ENCODE data around the gene SP2. TPM values are rescaled to one million over a fixed set of nuclear protein-coding genes. Genes with fewer than 3 reads are reported as not detected.

SP2 gene
- total and polyA plus RNA-seq, 2 donors from 2014 or later = 9.0 to 23.6 TPM

DNA sequence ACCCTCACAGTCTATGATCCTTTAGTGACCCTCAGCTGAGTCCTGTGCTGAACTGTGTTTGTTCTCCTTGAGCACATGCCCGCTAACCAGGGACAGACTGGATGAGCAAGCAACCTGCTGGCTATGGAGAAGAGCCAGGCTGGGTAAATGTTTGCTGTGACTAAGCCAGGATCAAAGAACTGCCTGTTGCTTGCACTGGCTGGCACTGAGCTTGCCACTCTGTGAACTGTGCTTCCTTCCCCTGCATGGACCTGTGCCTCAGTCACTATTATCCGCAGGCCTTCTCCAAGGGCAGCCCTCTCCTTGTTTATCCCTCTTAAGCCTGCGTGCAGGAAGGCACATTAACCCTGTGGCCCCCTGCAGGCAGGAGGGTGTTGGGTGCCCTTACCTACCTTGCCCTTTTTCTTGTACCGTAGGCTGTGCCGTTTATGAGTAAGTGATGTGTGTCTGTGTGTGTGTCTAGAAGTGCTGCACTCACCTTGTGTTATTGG, 52.7 kb downstream of the SP2 start:
- H3K9ac ChIP-seq (ENCODE audit: low read length in 3 of 3) = peak overlapping the region in 2 of 3 donors; percentile 37 to 56
- peaks cover 2 to 9% (median 6%) of the 10 kb centered on the region in 3 donors for H3K36me3 ChIP-seq (ENCODE audit: control insufficient read depth in 2 of 3, insufficient read depth in 3 of 3, low read length in 3 of 3)
- peak overlapping the region; percentile 2 to 43 (median 9) for H3K4me3 ChIP-seq (ENCODE audit: low read length in 3 of 3)
- intact Hi-C loops (cut with DNase I) = no loop called here
- H3K9me3 ChIP-seq (ENCODE audit: control insufficient read depth in 2 of 3, insufficient read depth in 1 of 3, low read length in 3 of 3) = no peaks in the 10 kb centered on the region
- no peaks in the 10 kb centered on the region for H3K27me3 ChIP-seq (ENCODE audit: control insufficient read depth, insufficient read depth, low read length)
- DNase-seq = no peak
- H3K27ac ChIP-seq (ENCODE audit: low read depth in 2 of 2, low read length in 2 of 2) = peak overlapping the region; percentile 87 to 97
- peaks cover 2 to 68% (median 36%) of the 10 kb centered on the region in 3 donors for H3K4me1 ChIP-seq (ENCODE audit: control insufficient read depth in 2 of 3, insufficient read depth in 2 of 3, low read depth in 1 of 3, low read length in 3 of 3)
- TF ChIP-seq, protein P1, sequence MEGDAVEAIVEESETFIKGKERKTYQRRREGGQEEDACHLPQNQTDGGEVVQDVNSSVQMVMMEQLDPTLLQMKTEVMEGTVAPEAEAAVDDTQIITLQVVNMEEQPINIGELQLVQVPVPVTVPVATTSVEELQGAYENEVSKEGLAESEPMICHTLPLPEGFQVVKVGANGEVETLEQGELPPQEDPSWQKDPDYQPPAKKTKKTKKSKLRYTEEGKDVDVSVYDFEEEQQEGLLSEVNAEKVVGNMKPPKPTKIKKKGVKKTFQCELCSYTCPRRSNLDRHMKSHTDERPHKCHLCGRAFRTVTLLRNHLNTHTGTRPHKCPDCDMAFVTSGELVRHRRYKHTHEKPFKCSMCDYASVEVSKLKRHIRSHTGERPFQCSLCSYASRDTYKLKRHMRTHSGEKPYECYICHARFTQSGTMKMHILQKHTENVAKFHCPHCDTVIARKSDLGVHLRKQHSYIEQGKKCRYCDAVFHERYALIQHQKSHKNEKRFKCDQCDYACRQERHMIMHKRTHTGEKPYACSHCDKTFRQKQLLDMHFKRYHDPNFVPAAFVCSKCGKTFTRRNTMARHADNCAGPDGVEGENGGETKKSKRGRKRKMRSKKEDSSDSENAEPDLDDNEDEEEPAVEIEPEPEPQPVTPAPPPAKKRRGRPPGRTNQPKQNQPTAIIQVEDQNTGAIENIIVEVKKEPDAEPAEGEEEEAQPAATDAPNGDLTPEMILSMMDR (IDR thresholded peaks at IDR 0.05; ENCODE audit: borderline replicate concordance, extremely low read depth, insufficient read depth) = no peak
- no peak for FAIRE-seq

DNA sequence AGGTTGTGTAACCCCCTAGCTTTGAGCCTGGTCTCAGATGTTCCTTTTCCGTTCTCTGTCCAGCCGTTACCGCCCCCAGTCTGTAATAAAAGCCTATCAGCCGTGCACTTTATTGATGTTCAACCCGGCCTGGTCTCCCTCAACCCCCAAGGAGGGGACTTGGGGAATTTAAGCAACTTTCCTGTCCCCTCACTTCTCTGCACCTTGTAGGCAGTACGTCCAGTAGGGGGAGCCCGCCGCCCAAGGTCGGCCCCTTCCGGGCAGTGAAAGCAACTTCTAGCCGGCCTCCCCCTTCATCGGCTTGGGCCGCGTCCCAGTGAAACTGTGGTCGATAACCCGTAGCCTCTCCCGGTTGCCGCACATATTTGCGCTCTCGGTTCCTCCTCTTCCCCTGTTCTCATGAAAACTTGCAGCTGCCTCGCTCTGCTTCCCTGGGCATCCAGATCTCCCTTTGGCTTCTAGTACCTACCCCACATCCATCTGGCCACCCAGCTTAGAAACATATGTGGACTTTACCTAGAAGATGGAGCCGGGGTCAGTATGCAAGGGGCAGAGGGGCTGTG, 53.2 kb downstream of the SP2 start:
- Histone ChIP-seq H3K9ac (ENCODE audit: low read length in 3 of 3) (peak overlapping the region in 2 of 3 donors; percentile 42 to 81), H3K36me3 (ENCODE audit: control insufficient read depth in 2 of 3, insufficient read depth in 3 of 3, low read length in 3 of 3) (peaks cover 2 to 9% (median 6%) of the 10 kb centered on the region in 3 donors), H3K27me3 (ENCODE audit: control insufficient read depth, insufficient read depth, low read length) (no peaks in the 10 kb centered on the region), H3K27ac (ENCODE audit: low read depth in 2 of 2, low read length in 2 of 2) (peak overlapping the region; percentile 87 to 97), H3K4me3 (ENCODE audit: low read length in 3 of 3) (peak overlapping the region; percentile 2 to 43 (median 9)), H3K9me3 (ENCODE audit: control insufficient read depth in 2 of 3, insufficient read depth in 1 of 3, low read length in 3 of 3) (no peaks in the 10 kb centered on the region), H3K4me1 (ENCODE audit: control insufficient read depth in 2 of 3, insufficient read depth in 2 of 3, low read depth in 1 of 3, low read length in 3 of 3) (peaks cover 2 to 71% (median 41%) of the 10 kb centered on the region in 3 donors)
- intact Hi-C loops (cut with DNase I) = no loop called here
- FAIRE-seq (no peak), DNase-seq (peak; percentile 92 to 98 (median 92))
- TF ChIP-seq, protein P1 (IDR thresholded peaks at IDR 0.05; ENCODE audit: borderline replicate concordance, extremely low read depth, insufficient read depth) = peak; percentile 87

DNA sequence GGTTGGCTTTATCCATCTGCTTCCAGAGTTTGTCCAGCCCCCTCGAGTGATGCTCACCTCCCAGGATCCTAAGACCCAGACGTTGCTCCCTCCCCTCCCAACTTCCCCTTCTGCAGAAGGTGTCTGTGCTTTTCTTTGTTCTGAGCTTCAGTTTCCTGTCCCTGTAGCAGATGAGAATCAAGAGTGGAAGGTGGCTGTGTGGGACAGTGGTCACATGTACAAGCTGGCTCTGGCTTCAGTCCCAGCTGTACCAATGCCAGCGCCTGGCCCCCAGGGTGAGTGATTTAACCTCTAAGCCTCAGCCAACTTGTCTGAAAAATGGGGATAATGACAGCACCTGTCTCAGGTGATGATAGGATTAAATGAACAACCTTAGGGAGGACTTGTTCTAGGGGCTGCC, 53.9 kb downstream of the SP2 start:
- peaks cover 2 to 5% (median 3%) of the 10 kb centered on the region in 3 donors for H3K36me3 ChIP-seq (ENCODE audit: control insufficient read depth in 2 of 3, insufficient read depth in 3 of 3, low read length in 3 of 3)
- H3K9me3 ChIP-seq (ENCODE audit: control insufficient read depth in 2 of 3, insufficient read depth in 1 of 3, low read length in 3 of 3) = no peaks in the 10 kb centered on the region
- TF ChIP-seq, protein P1 (IDR thresholded peaks at IDR 0.05; ENCODE audit: borderline replicate concordance, extremely low read depth, insufficient read depth) = no peak
- intact Hi-C loops (cut with DNase I) = no loop called here
- peak overlapping the region; percentile 87 to 97 for H3K27ac ChIP-seq (ENCODE audit: low read depth in 2 of 2, low read length in 2 of 2)
- peak overlapping the region in 1 of 3 donors; percentile 43 for H3K4me3 ChIP-seq (ENCODE audit: low read length in 3 of 3)
- H3K27me3 ChIP-seq (ENCODE audit: control insufficient read depth, insufficient read depth, low read length) = no peaks in the 10 kb centered on the region
- H3K4me1 ChIP-seq (ENCODE audit: control insufficient read depth in 2 of 3, insufficient read depth in 2 of 3, low read depth in 1 of 3, low read length in 3 of 3) = peaks cover 2 to 67% (median 44%) of the 10 kb centered on the region in 3 donors
- FAIRE-seq (no peak), DNase-seq (no peak)
- peak overlapping the region in 2 of 3 donors; percentile 42 to 81 for H3K9ac ChIP-seq (ENCODE audit: low read length in 3 of 3)

All from kidney (tissue), 14 donors.